HepG2 (cell line): ENCODE data around the gene UBASH3A. TPM values are rescaled to one million over a fixed set of nuclear protein-coding genes. Genes with fewer than 3 reads are reported as not detected.

Experiments used
- CENPBD1 ChIP-seq: sonication (generic); formaldehyde crosslinking; IDR thresholded peaks from 2 replicates; pipeline ENCODE4 v1.8.0; 2022; ENCODE audit warnings: missing genetic modification reagents, low read depth, mild to moderate bottlenecking, borderline replicate concordance
- CSRNP2 ChIP-seq: sonication (generic); formaldehyde crosslinking; conservative IDR thresholded peaks from 2 replicates; pipeline ENCODE4 v1.8.0; 2022; ENCODE audit warnings: low read depth, missing genetic modification reagents
- DMAP1 ChIP-seq: IDR thresholded peaks from 2 replicates; pipeline ENCODE4 v1.6.1; 2016
- GABPA ChIP-seq, 2 experiments: IDR thresholded peaks; 2 replicates each; pipeline ENCODE4 v1.6.1; 2011 to 2016; ENCODE audit warnings: low read depth in 2 of 2, low read length in 1 of 2, missing biosample characterization in 1 of 2, missing genetic modification characterization in 1 of 2
- HOMEZ ChIP-seq: IDR thresholded peaks from 2 replicates; pipeline ENCODE4 v1.6.1; 2016; ENCODE audit warnings: low read depth
- HOXD1 ChIP-seq: sonication (generic); formaldehyde crosslinking; IDR thresholded peaks from 2 replicates; pipeline ENCODE4 v1.5.0; 2020; ENCODE audit warnings: missing genetic modification reagents
- PAXIP1 ChIP-seq: sonication (generic); formaldehyde crosslinking; conservative IDR thresholded peaks from 2 replicates; pipeline ENCODE4 v1.4.0; 2020; ENCODE audit warnings: mild to moderate bottlenecking, missing genetic modification reagents, moderate library complexity
- THAP11 ChIP-seq: IDR thresholded peaks from 2 replicates; pipeline ENCODE4 v1.6.1; 2016; ENCODE audit warnings: missing biosample characterization, missing genetic modification reagents
- TIGD3 ChIP-seq: sonication (generic); formaldehyde crosslinking; IDR thresholded peaks from 2 replicates; pipeline ENCODE4 v1.5.1; 2020; ENCODE audit warnings: mild to moderate bottlenecking, missing genetic modification reagents, borderline replicate concordance
- ZKSCAN1 ChIP-seq: fragments of 150-350 bp; IDR thresholded peaks from 2 replicates; pipeline ENCODE4 v1.6.1; 2014; ENCODE audit warnings: low read length
- ZNF451 ChIP-seq: sonication (generic); formaldehyde crosslinking; IDR thresholded peaks from 2 replicates; pipeline ENCODE4 v1.5.0; 2020; ENCODE audit warnings: mild to moderate bottlenecking, missing genetic modification reagents
- ZNF577 ChIP-seq: sonication (generic); formaldehyde crosslinking; IDR thresholded peaks from 2 replicates; pipeline ENCODE4 v1.4.0; 2020; ENCODE audit warnings: mild to moderate bottlenecking, low read depth, missing genetic modification reagents, borderline replicate concordance
- polyA plus RNA-seq, 8 experiments: library from polyadenylated mRNA; depleted of rRNA in 3 of 8; stranded (reverse) in 7 of 8; unstranded in 1 of 8; fragments of >200 nt; fragmentation: Illumina TruSeq in 4 of 8; extraction: Trizol in 4 of 8; gene quantifications; 2 replicates each; pipeline versions ENCODE4 v1.2.1 to v1.2.3, GENCODE V29; 2011 to 2016; ENCODE audit warnings: low read depth in 4 of 8, missing spikeins in 1 of 8, mixed read lengths in 1 of 8; ENCODE audit not compliant: insufficient read depth in 1 of 8
- total RNA-seq, 5 experiments: library from RNA; depleted of rRNA; stranded (reverse); fragments of >200 nt; fragmentation: Illumina TruSeq; extraction: Trizol; gene quantifications; 2 replicates each; pipeline ENCODE4 v1.2.3, GENCODE V29; 2016; ENCODE audit warnings: low read depth in 1 of 5

The UBASH3A gene
- total and polyA plus RNA-seq, 2 of the 13 experiments (the other 11 are each of a cell fraction or from before 2014, with no cell fraction given) = not detected

GRCh38 chr21:42362198-42362597 is 41.5 kb upstream of the UBASH3A start (continued):
- TF ChIP-seq CSRNP2 (CRISPR knock-in tag) (no peak), THAP11 (CRISPR knock-in tag) (no peak), DMAP1 (CRISPR knock-in tag) (no peak), ZNF451 (CRISPR knock-in tag) (no peak), TIGD3 (CRISPR knock-in tag) (no peak), HOXD1 (no peak), HOMEZ (CRISPR knock-in tag) (no peak), CENPBD1 (no peak), ZNF577 (CRISPR knock-in tag) (no peak), ZKSCAN1 (no peak), GABPA (IDR thresholded peaks at IDR 0.05; ENCODE audit: low read depth, low read length) (no peak), GABPA (CRISPR knock-in tag; IDR thresholded peaks at IDR 0.05; ENCODE audit: low read depth) (no peak), PAXIP1 (no peak)
- TF ChIP-seq, all 625 proteins: peak for 0
